SK-N-MC (cell line): Measurements from ENCODE around the gene PLBD2.
"Not testable (repeated sequence)": the region's sequence is repeated elsewhere in the genome, so short reads cannot be mapped to it uniquely, and the experiment has no call there.

Experiments used
- EZH2 ChIP-seq: fragments of 200-600 bp; sonication (generic); IDR thresholded peaks from one replicate; pipeline ENCODE4 v1.6.1; 2017; ENCODE audit warnings: antibody characterized with exemption
- POLR2AphosphoS5 ChIP-seq: IDR thresholded peaks from 2 replicates; pipeline ENCODE4 v1.6.1; 2012; ENCODE audit warnings: mild to moderate bottlenecking, low read depth, low read length, borderline replicate concordance

DNA sequence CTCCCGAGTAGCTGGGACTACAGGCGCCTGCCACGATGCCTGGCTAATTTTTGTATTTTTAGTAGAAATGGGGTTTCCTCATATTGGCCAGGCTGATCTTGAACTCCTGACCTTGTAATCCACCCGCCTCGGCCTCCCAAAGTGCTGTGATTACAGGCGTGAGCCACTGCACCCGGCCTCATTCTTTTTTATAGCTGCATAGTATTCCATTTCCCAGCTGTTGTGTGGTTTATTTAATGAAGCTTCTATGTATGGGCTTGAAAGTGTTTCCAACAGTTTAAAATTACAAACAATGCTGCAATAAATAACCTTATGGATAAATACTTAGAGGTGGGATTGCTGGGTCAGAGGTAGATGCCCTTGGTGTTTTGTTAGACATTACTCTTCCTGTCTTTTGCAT, 4.2 kb upstream of the PLBD2 start:
- TF ChIP-seq EZH2, POLR2AphosphoS5: not testable (repeated sequence)
